HL-60 (cell line): ENCODE results near the gene ADCK1.

Source experiments
- DNase-seq, 2 experiments: peaks; one replicate each; pipeline ENCODE4 v3.0.0-alpha.2; 2010 to 2020; ENCODE audit warnings: low read depth in 1 of 2, low spot score in 1 of 2
- H3K27ac ChIP-seq: fragments of 250-450 bp; sonication (Bioruptor Pico); replicated peaks from 2 replicates; pipeline ENCODE4 v1.5.1; 2020; ENCODE audit warnings: mild to moderate bottlenecking, moderate library complexity
- H3K27me3 ChIP-seq: fragments of 250-450 bp; sonication (Bioruptor Pico); 2 replicates; pipeline ENCODE4 v1.5.1; 2021; ENCODE audit warnings: mild to moderate bottlenecking, moderate library complexity; ENCODE audit not compliant: insufficient read depth, poor library complexity, severe bottlenecking
- H3K4me3 ChIP-seq: replicated peaks from 2 replicates; pipeline ENCODE4 v1.5.1; 2011; ENCODE audit warnings: mild to moderate bottlenecking, control low read depth, low read length; ENCODE audit not compliant: insufficient read depth
- GABPA ChIP-seq: IDR thresholded peaks from 2 replicates; pipeline ENCODE4 v1.6.1; 2012; ENCODE audit warnings: low read depth
- POLR2AphosphoS5 ChIP-seq: IDR thresholded peaks from 2 replicates; pipeline ENCODE4 v1.6.1; 2012; ENCODE audit warnings: low read depth
- SPI1 ChIP-seq: IDR thresholded peaks from 2 replicates; pipeline ENCODE4 v1.6.1; 2012; ENCODE audit warnings: low read depth, mild to moderate bottlenecking, borderline replicate concordance
- TF ChIP-seq, protein P1 (sequence below): IDR thresholded peaks from 2 replicates; pipeline ENCODE4 v1.6.1; 2012; ENCODE audit warnings: low read depth; ENCODE audit not compliant: insufficient replicate concordance
- TF ChIP-seq, protein P2 (sequence below): IDR thresholded peaks from one replicate; pipeline ENCODE4 v1.5.1; 2011; ENCODE audit warnings: low read length, control low read depth, inconsistent platforms; ENCODE audit not compliant: insufficient read depth

The ADCK1 gene

DNA sequence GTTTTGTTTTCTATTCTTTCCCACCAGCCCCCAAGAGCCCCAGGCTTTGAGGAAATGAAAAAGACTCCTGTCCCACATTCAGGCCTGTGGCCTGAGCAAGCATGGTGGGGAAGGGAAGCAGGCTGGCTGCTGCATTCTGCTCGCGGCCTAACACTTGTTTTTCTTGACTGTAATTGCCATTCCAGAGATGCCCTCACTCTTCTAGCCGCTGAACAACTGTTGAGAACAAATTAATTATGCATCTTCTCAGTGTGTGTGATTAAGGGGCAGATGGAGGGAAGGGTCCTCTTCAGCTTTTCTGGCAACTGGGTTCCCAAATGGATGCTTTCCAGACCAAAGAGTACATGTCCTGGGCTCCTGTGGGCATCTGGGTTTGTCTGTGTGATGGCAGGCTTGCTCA, 43.3 kb downstream of the ADCK1 start:
- TF ChIP-seq, protein P1, sequence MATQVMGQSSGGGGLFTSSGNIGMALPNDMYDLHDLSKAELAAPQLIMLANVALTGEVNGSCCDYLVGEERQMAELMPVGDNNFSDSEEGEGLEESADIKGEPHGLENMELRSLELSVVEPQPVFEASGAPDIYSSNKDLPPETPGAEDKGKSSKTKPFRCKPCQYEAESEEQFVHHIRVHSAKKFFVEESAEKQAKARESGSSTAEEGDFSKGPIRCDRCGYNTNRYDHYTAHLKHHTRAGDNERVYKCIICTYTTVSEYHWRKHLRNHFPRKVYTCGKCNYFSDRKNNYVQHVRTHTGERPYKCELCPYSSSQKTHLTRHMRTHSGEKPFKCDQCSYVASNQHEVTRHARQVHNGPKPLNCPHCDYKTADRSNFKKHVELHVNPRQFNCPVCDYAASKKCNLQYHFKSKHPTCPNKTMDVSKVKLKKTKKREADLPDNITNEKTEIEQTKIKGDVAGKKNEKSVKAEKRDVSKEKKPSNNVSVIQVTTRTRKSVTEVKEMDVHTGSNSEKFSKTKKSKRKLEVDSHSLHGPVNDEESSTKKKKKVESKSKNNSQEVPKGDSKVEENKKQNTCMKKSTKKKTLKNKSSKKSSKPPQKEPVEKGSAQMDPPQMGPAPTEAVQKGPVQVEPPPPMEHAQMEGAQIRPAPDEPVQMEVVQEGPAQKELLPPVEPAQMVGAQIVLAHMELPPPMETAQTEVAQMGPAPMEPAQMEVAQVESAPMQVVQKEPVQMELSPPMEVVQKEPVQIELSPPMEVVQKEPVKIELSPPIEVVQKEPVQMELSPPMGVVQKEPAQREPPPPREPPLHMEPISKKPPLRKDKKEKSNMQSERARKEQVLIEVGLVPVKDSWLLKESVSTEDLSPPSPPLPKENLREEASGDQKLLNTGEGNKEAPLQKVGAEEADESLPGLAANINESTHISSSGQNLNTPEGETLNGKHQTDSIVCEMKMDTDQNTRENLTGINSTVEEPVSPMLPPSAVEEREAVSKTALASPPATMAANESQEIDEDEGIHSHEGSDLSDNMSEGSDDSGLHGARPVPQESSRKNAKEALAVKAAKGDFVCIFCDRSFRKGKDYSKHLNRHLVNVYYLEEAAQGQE, result no peak
- no peak for DNase-seq
- Histone ChIP-seq H3K4me3 (no peak overlapping the region), H3K27ac (no peak overlapping the region), H3K27me3 (no peaks in the 10 kb centered on the region)

DNA sequence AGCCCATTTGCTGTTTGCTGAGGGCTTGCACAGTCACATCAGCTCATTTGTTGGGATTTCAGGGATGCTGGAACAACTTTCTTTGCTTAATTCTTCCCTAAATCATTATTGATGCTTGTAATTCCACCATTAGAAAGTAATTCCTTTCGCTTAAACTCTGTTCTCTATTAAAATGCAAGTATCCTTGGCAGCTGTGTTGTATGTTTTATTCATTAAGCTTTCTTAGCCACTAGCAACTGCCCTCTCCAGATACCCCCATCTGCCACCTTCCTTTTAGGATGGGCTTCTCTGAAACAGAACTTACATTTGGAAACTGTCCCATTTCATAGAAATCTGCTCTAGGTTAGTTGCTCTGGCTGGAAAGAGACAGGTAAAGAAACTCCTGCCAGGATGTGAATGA, 43.7 kb downstream of the ADCK1 start:
- no peak for DNase-seq
- Histone ChIP-seq H3K27me3 (no peaks in the 10 kb centered on the region), H3K27ac (no peak overlapping the region), H3K4me3 (no peak overlapping the region)
- TF ChIP-seq, protein P2, sequence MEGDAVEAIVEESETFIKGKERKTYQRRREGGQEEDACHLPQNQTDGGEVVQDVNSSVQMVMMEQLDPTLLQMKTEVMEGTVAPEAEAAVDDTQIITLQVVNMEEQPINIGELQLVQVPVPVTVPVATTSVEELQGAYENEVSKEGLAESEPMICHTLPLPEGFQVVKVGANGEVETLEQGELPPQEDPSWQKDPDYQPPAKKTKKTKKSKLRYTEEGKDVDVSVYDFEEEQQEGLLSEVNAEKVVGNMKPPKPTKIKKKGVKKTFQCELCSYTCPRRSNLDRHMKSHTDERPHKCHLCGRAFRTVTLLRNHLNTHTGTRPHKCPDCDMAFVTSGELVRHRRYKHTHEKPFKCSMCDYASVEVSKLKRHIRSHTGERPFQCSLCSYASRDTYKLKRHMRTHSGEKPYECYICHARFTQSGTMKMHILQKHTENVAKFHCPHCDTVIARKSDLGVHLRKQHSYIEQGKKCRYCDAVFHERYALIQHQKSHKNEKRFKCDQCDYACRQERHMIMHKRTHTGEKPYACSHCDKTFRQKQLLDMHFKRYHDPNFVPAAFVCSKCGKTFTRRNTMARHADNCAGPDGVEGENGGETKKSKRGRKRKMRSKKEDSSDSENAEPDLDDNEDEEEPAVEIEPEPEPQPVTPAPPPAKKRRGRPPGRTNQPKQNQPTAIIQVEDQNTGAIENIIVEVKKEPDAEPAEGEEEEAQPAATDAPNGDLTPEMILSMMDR, result no peak
- no peak for TF ChIP-seq GABPA

DNA sequence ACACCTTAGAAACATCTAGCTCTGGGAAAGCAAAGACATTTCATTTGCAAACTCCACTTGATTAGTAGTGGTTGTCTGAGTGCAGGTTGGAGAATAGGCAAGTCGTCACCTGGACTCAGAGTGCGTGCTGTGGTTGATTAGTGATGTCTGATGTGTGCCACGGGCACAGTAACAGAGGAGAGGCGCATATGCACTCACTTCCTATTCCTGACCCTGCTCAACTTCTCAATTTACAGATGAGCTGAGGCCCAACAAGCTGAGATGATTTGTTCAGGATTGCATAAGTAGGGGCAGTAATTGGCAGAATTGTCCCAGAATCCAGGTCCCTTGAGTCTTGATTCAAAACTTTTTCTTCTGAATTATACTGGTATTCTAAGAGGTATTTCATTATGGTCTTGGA, 44.9 kb downstream of the ADCK1 start:
- peak; percentile 17 to 43 for DNase-seq
- TF ChIP-seq SPI1 (peak; percentile 43; the same call in 1 of the 2 replicates), GABPA (no peak)
- no peak overlapping the region for H3K27ac ChIP-seq

DNA sequence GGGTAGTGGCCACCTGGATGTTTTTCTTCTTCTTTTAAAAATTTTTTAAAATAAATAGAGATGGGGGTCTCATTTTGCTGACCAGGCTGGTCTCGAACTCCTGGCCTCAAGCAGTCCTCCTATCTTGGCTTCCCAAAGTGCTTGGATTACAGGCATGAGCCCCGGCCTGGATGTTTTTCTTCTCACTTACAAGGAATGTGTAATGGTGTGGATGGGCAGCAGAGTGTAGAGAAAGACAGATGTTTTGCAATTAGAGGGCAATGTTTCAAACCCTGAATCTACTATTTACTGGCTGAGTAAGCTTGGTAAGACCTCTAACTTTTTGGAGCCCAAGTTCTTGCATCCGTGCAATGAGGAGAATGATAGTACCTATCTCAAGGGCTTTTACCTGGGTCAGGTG, 48.1 kb downstream of the ADCK1 start:
- Histone ChIP-seq H3K4me3 (no peak overlapping the region), H3K27me3 (no peaks in the 10 kb centered on the region), H3K27ac (no peak overlapping the region)
- no peak for DNase-seq
- no peak for TF ChIP-seq SPI1
- no peak for TF ChIP-seq POLR2AphosphoS5
- TF ChIP-seq, protein P1, result no peak
- TF ChIP-seq GABPA, result no peak
- TF ChIP-seq, protein P2, result no peak

More for the DNA sequence above, 44.9 kb downstream of the ADCK1 start:
- no peaks in the 10 kb centered on the region for H3K27me3 ChIP-seq
- H3K4me3 ChIP-seq, result no peak overlapping the region

DNA sequence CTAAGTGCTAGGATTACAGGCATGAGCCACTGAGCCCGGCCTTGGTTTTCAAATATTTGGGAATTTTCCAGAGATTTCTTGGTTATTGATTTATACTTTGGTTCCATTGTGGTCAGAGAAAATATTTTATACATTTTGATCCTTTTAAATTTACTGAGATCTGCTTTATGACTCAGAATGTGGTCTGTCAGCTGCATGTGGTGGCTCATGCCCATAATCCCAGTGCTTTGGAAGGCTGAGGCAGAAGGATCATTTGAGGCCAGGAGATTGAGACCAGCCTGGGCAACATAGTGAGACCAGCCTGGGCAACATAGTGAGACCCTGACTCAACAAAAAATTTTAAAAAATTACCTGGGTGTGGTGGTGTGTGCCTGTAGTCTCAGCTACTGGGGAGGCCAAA, 49.8 kb downstream of the ADCK1 start:
- H3K4me3 ChIP-seq, result no peak overlapping the region
- H3K27ac ChIP-seq, result no peak overlapping the region
- no peak for TF ChIP-seq GABPA
- TF ChIP-seq, protein P2, result no peak
- TF ChIP-seq, protein P1, result no peak
- no peak for TF ChIP-seq SPI1
- no peak for TF ChIP-seq POLR2AphosphoS5
- no peaks in the 10 kb centered on the region for H3K27me3 ChIP-seq
- DNase-seq, result no peak
